HG02763 (cell line): ENCODE results near the gene MAPK7.

Experiments
- ATAC-seq: cut with Tn5 transposase; IDR thresholded peaks from one replicate; pipeline ENCODE4 v1.9.1; 2021; ENCODE audit warnings: mild to moderate bottlenecking, moderate library complexity; ENCODE audit not compliant: unreplicated experiment

MAPK7 gene

DNA sequence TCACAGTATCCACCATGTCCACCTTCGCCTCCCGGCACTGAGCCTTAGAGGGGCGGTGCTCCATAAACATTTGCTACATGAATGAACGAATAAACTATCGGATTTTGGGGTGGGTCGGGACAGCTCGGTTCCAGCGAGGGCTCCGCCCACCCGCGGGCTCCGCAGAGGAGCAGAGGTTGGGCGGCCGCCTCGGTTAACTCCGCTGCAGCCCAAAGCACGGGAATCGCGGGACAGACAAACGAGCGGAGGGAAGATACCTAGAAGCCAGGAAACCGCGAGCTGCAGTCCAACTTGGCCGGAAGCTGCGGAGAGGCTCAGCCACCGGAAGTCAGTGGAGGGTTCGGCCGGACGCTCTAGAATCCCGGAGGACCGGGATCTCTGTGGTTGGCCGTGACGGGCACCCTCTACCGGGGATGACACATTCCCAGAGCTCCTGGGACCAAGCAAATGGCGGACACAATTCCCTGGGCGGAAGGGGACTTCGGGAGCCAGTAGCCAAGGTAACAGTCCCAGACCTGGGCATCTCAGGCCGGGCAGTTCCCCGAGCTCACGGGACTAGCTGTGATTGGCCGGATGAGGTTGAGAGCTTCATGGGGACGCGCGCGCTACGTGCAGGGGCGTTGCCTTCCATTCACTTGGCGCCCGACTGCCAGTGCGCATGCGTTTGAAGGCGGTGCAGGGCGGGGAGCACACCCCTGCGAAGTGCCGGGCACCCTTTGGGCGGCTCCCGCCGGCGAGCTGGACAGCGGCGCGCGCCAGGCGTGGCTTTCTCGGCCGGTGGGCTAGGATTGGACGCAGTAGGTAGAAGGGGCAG lies 489 bp upstream of the MAPK7 start:
- peak; percentile 92 for ATAC-seq

DNA sequence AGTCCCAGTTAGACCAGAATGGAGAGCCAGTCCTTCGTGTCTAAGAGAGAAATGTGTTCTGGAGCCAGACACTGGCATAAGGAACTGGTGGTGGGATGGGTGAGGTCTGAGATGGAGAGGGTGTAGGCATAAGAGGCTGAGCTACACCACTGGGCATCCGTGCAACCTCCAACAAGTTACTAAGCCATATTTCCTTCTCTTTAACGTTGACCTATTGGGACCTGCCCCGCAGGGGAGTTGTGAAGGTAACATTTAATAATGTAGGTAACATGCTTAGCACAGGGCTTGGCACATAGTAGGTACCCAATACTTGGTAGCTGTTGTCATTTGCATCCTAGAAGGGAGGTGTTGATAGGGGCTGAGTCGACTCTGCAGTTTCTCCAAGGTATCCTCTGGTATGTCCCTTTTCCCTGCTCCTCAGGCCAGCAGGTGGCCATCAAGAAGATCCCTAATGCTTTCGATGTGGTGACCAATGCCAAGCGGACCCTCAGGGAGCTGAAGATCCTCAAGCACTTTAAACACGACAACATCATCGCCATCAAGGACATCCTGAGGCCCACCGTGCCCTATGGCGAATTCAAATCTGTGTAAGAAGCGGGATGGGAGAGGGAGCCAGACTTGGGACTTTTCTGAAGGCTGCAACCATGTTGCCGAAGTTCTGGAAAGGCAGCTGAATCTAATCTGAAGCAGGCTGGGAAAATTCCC lies 1.2 kb downstream of the MAPK7 start:
- ATAC-seq, result no peak

DNA sequence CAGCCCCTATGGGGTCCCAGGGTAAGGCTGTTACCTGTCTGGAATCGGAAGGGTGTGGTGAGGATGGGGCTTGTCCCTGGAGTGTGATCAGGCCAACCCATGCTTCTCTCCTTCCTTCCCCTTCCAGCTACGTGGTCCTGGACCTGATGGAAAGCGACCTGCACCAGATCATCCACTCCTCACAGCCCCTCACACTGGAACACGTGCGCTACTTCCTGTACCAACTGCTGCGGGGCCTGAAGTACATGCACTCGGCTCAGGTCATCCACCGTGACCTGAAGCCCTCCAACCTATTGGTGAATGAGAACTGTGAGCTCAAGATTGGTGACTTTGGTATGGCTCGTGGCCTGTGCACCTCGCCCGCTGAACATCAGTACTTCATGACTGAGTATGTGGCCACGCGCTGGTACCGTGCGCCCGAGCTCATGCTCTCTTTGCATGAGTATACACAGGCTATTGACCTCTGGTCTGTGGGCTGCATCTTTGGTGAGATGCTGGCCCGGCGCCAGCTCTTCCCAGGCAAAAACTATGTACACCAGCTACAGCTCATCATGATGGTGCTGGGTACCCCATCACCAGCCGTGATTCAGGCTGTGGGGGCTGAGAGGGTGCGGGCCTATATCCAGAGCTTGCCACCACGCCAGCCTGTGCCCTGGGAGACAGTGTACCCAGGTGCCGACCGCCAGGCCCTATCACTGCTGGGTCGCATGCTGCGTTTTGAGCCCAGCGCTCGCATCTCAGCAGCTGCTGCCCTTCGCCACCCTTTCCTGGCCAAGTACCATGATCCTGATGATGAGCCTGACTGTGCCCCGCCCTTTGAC lies 2.4 kb downstream of the MAPK7 start:
- ATAC-seq, result no peak

GRCh38 chr17:19381361-19381740 lies 3.1 kb downstream of the MAPK7 start:
- no peak for ATAC-seq

DNA sequence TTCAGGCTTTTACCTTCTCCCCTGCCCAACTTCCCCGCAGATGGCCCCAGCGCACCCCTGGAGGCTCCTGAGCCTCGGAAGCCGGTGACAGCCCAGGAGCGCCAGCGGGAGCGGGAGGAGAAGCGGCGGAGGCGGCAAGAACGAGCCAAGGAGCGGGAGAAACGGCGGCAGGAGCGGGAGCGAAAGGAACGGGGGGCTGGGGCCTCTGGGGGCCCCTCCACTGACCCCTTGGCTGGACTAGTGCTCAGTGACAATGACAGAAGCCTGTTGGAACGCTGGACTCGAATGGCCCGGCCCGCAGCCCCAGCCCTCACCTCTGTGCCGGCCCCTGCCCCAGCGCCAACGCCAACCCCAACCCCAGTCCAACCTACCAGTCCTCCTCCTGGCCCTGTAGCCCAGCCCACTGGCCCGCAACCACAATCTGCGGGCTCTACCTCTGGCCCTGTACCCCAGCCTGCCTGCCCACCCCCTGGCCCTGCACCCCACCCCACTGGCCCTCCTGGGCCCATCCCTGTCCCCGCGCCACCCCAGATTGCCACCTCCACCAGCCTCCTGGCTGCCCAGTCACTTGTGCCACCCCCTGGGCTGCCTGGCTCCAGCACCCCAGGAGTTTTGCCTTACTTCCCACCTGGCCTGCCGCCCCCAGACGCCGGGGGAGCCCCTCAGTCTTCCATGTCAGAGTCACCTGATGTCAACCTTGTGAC lies 3.6 kb downstream of the MAPK7 start:
- ATAC-seq, result no peak

DNA sequence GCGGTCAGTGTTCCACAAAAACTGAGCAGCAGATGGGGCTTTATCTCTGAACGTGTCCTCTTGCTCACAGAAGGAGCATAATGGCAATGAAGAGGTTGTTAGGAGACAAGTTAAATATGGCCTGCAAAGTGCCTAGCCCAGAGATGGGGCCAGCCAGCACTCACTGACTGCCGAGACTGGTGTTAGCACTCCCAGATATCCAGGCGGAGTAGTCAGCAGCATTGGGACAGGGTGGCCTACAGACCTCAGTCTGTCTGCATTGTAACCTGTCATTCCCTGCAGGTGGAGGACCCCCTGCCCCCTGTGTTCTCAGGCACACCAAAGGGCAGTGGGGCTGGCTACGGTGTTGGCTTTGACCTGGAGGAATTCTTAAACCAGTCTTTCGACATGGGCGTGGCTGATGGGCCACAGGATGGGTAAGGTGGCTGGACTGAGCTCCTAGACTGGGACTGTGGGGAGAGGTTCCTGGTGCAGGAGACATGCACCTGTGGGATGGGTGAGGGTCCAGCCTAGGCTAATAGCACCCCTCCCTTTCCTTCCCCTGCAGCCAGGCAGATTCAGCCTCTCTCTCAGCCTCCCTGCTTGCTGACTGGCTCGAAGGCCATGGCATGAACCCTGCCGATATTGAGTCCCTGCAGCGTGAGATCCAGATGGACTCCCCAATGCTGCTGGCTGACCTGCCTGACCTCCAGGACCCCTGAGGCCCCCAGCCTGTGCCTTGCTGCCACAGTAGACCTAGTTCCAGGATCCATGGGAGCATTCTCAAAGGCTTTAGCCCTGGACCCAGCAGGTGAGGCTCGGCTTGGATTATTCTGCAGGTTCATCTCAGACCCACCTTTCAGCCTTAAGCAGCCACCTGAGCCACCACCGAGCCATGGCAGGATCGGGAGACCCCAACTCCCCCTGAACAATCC lies 4.5 kb downstream of the MAPK7 start:
- no peak for ATAC-seq

GRCh38 chr17:19383681-19384470 lies 5.6 kb downstream of the MAPK7 start:
- ATAC-seq, result no peak

- ATAC-seq, result no peak
Observed at GRCh38 chr17:19384723-19385391, 6.6 kb downstream of the MAPK7 start.

DNA sequence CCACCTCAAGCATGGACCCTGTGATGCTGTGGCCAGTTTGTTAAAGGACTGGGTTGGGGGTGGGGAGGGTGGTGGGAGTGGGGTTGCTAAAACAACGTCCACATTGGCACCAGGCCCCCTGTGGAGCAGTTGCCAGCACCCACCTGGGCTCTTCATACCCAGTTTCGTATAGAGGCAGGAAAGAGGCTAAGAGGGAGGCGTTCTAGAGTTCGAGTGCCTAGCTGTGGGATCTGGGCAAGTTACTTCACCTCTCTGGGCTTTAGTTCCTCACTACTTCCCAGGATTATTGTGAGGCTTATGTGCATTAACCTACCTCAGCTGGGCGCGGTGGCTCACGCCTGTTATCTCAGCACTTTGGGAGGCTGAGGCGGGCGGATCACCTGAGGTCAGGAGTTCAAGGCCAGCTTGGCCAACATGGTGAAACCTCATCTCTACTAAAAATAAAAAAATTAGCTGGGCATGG lies 7.3 kb downstream of the MAPK7 start:
- ATAC-seq, result no peak

GRCh38 chr17:19386051-19386929 lies 8.0 kb downstream of the MAPK7 start:
- ATAC-seq, result no peak

DNA sequence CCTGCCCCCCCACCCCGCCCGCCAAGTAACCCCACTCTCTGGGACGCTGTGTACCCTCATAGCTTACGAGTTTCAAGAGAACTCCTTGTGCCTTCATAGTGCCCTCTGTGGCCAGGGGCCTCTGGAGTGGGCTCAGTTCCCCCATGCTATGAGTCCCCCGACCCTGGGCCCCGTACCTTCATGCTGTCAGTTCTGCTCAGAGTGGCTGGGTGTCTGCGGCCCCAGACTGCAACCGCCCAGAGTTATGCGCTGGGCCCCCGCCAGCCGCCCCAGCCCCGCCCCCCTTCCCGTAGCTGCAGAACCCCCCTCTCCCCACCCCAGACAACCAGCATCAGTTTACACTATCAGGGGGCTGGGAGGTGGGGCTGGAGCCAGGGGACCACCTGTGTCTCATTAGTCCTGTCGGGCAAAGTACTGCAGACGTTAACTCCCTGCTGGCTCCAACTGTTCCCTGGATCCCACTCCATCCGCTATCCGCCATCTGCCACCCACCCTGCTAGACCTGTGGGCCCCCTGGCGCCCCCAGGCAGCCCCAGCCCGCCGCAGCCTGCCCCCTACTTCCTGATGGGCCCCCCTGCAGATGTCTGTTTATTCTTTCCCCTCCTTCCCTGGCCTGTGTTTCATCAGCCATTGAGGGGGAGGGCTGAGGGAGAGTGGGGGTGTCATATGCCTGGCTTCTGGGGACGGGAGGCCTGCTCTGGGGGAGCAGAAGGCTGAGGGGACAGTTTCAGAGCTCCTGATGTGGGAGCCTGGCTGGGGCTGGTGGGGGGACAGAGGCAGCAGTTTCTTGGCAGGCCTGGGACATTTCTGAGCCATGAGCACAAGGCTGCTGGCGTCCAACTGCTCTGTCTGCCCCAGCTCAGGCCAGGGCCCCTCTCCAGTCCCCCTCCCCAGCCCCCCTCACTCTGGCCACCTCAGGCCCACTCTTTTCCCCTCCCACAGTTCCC lies 8.9 kb downstream of the MAPK7 start, which contains the start of gene MFAP4:
Gene MFAP4, minus strand, starts transcription at position 217 of the 947 bp plus-strand sequence. Its CDS starts 35 bp downstream, at position 182.
- ATAC-seq, result no peak

DNA sequence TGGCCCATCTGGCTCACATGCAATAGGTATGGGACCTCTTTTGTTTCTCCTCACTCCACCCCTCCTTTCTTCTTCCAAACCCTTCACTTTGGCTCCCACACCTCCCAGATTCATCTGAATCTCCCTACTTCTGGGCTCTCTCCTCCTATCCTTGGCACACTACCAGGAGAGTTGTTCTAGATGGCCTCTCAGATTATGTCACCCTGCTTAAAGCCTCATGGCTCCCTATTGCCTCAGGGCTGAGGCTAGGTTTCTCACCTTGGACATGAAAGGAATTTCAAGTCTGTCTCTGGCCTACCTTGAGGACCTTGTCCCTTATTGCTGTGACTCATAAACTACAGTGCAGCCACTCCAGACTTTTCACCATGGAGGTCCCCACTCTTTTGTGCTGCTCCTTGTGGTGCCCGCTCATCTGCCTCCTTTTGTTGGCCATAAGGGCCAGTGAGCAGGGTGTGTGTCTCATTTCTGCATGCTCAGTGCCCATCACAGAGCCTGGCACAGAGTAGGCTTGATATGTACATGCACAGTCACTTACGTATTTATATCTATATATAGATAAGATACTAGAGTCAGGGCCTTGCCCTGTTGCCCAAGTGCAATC lies 9.7 kb downstream of the MAPK7 start:
- ATAC-seq, result no peak

GRCh38 chr17:19388791-19389785 lies 10.8 kb downstream of the MAPK7 start:
- ATAC-seq, result no peak

GRCh38 chr17:19390951-19391350 lies 12.7 kb downstream of the MAPK7 start:
- ATAC-seq, result no peak

- ATAC-seq, result no peak
Observed at GRCh38 chr17:19391432-19391831, 13.1 kb downstream of the MAPK7 start.
